ENCODE data around the gene CCL17. TPM values are rescaled to one million over a fixed set of nuclear protein-coding genes. Genes with fewer than 3 reads are reported as not detected.

The CCL17 gene
- not detected in 2 replicates for total RNA-seq

DNA sequence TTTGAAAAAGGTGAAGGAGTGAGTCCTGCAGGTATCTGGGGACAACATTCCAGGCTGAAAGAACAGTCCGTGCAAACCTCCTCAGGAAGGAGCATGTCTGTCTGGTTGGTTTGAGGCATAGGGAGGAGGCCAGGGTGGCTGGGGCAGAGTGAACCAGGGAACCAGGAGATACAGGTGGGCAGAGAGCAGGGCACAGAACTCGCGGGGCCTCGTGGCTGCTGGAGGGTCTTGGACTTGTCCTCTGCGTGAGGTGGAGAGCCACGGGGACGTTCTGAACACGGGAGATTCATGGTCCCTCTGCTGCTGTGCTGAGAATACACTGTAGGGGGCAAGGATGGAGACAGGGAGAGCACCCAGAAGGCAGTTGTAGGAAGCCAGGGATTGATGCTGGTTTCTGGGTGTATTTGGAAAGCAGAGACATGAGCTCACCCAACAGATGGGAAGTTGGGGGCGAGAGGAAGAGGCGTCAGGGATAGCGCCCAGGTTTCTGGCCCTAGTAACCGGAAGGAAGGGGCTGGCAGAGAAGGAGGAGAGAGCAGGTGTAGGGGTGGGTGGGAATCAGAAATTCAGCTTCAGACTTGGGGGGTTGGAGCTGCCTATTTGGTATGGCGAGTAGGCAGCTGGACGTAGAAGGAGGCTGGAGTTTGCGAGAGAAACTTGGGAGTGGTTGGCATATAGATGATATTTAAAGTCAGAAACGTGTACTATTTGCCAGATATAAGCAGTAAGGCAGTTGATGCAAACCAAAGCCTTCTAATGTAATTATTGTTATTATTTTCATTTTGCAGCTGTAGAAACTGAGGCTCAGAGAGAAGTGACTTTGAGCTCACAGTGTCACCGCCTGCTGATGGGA, at the start of gene CCL17:
Gene CCL17, plus strand, starts transcription at position 803 of the 853 bp plus-strand sequence. CDS start 9,166 bp downstream, outside the sequence.

DNA sequence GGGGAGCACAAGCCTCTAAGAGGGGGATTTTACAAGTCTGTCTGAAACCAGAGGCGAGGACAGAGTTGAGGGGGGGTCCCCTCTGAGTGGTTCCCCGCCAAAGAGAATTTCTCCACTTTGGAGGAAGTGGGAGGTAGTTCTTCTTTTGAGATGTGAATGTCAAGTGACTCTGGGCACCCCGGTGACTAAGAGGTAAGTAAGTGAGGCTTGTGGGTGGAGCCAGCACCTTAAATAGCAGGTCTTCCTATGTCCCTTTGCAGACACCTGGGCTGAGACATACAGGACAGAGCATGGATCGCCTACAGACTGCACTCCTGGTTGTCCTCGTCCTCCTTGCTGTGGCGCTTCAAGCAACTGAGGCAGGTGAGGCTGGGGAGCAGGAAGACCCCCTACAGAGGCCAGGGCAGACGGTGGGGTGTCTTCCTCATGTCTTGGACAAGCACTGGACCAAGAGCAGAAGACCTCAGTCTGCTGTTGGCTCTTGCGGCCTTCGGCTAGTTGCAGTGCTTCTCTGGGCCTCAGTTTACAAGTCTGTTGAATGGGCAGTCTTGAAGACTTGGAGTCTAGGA, 46.0 kb upstream of the CCL17 start, which contains the start of gene CCL22:
Gene CCL22, plus strand, starts transcription at position 257 of the 569 bp plus-strand sequence. Its CDS starts 34 bp downstream, at position 291.

DNA sequence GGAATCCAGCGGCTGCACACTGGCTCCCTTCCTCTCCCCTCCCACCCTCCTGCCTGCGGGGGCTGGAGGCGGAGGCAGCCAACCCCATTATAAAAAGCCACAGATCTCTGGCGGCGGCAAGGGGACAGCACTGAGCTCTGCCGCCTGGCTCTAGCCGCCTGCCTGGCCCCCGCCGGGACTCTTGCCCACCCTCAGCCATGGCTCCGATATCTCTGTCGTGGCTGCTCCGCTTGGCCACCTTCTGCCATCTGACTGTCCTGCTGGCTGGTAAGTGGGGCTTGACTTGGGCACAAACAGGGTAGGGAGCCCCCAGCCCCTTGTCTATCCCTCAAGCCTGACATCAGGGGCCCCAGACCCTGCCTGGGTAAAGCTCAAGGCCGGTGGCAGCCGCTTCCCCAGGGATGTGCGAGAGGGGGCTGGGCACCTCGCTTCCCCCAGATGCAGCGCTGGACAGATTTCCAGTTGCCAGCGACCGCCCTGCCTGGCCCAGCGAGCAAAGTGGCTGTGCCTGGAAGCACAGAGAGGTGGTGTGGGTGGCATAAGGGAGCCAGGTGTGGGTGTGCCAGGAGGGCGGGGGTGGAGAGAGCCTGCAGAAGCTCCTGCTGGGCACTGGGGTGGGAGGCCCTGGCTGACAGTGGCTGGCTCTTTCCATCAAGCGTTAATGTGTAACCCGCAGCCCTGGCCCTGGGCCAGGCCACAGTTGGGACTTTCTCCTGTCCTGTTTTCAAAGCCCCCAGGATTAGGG, 32.0 kb upstream of the CCL17 start, which contains the start of gene CX3CL1:
Gene CX3CL1, plus strand, starts transcription at position 119 of the 745 bp plus-strand sequence. Its CDS starts 79 bp downstream, at position 198.

DNA sequence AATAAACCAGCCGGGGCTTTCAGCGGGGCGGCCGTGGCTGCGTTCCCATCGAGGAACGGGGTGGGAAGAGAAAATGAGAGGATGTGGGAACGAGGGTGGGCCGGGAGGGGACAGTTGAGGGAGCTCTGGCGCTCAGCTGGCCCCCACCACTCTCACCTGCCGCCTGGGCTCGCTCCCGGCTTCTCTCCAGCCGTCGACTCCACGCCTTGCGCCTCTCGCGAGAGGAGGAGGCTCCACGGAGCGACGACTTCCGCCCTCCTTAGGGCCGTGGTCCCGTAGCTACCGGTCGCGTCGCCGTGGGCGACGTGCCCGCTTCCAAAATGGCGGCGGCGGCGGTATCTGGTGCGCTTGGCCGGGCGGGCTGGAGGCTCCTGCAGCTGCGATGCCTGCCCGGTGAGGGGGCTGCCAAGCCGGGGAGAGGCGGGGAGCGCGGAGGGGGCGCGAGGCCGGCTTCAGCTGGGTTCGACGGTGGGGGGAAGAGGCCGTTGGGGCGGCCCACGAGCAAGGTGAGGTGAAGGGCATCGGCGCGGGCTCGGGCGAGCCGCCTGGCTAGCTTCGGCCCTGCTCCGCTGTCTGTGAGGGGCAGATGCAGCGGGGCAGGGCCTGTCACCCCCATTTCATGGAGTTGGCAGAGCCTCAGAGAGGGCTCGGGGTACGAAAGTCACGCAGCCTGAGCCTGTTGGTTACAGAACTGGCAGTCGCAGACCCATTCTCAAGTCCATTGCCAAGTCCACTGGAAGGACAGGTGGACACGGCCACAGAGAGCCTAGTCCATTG, 42.8 kb downstream of the CCL17 start, which contains the start of the genes CIAPIN1 and COQ9:
Gene CIAPIN1, minus strand, starts transcription at position 200 of the 777 bp plus-strand sequence. CDS start 6,457 bp downstream, outside the sequence.
Gene COQ9, plus strand, starts transcription at position 294 of the 777 bp plus-strand sequence. Its CDS starts 27 bp downstream, at position 321.

DNA sequence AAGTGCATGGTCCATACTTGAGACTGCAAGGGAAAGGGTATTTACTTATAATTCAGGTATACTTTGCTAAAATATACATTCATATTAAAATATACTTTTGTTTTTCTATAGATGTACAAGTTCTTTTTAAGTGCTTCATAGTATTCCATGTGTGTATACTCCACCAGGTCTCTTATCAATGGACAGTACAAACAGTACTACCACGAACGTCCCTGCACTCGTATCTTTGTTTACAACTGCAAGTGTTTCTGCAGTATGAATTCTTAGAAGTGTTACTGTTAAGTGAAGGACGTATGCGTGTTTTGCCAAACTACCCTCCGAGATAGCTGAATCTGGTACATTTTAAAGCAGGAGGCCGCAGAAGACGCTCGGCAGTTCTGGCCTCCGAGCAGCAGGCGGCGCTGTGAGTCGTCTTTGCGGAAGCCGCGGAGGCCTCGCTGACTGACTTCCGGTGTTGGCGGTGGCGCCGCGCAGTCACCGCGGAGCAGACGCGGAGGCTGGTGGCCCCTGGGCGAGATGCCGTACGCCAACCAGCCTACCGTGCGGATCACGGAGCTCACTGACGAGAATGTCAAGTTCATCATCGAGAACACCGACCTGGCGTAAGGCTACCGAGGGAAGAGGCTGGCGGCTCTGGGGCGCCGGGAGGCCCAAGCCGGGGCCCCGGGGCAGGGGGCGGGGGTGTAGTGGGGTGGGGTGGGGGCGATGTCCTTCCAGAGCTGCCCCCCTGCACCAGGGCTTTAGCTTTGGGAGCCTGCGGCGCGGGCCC, 57.8 kb downstream of the CCL17 start, which contains the start of gene POLR2C:
Gene POLR2C, plus strand, starts transcription at position 471 of the 769 bp plus-strand sequence. Its CDS starts 46 bp downstream, at position 517.

Other genes with a start within 250 kb of the CCL17 start
- gene PSME3IP1, start 218.7 kb upstream of the CCL17 start, total RNA-seq = 49.9 and 57.2 TPM in 2 replicates
- gene RSPRY1, start 218.4 kb upstream of the CCL17 start, total RNA-seq = 70.7 and 79.7 TPM in 2 replicates
- 85.2 and 106 TPM in 2 replicates for gene ARL2BP, start 159.5 kb upstream of the CCL17 start, total RNA-seq
- gene PLLP, start 120.1 kb upstream of the CCL17 start, total RNA-seq = 1.3 and 7.5 TPM in 2 replicates
- gene CCL22, start 46.0 kb upstream of the CCL17 start, total RNA-seq = not detected in 2 replicates
- gene CX3CL1, start 32.3 kb upstream of the CCL17 start, total RNA-seq = under 0.01 TPM in 1 of 2 replicates, not detected in the other
- gene CIAPIN1, start 42.6 kb downstream of the CCL17 start, total RNA-seq = 33.0 and 49.6 TPM in 2 replicates
- 31.4 and 41.5 TPM in 2 replicates for gene COQ9, start 42.7 kb downstream of the CCL17 start, total RNA-seq
- gene POLR2C, start 57.9 kb downstream of the CCL17 start, total RNA-seq = 106 and 118 TPM in 2 replicates
- gene DOK4, start 81.7 kb downstream of the CCL17 start, total RNA-seq = 59.3 and 74.5 TPM in 2 replicates
- 13.2 and 16.9 TPM in 2 replicates for gene CCDC102A, start 131.8 kb downstream of the CCL17 start, total RNA-seq
- gene ADGRG5, start 137.9 kb downstream of the CCL17 start, total RNA-seq = 0.11 TPM in 1 of 2 replicates, not detected in the other
- 14.1 and 25.1 TPM in 2 replicates for gene ADGRG1, start 223.9 kb downstream of the CCL17 start, total RNA-seq

Measured in placental epithelial cell (primary cell).